A549 (cell line): ENCODE results near the gene APOBEC3A. TPM values are rescaled to one million over a fixed set of nuclear protein-coding genes. Genes with fewer than 3 reads are reported as not detected.

Experiments used
- ATAC-seq, 2 experiments: fragments of 200-7000 bp in 1 of 2; fragments of >200 bp in 1 of 2; cut with Nextera tagmentation in 1 of 2; cut with Tn5 transposase in 1 of 2; 3 replicates each; pipeline versions ENCODE4 v1.8.0 to v1.9.1; 2018 to 2020; ENCODE audit warnings: mild to moderate bottlenecking in 1 of 2, moderate library complexity in 1 of 2
- CTCF ChIA-PET: fragments of 300-600 bp; sonication (Branson Sonifier 250); formaldehyde crosslinking; extraction: SDS; loops from one replicate; lab custom pipeline; 2021; ENCODE audit warnings: antibody characterized with exemption, inconsistent platforms; lab: Yijun Ruan, JAX
- POLR2A ChIA-PET: fragments of 350-600 bp; formaldehyde crosslinking; extraction: SDS; loops from one replicate; lab custom pipeline; 2021; ENCODE audit warnings: antibody characterized with exemption, inconsistent platforms; lab: Yijun Ruan, JAX
- DNase-seq, 2 experiments: peaks; one replicate each; pipeline versions ENCODE4 v3.0.0 to v3.0.0-alpha.2; 2011 to 2016; ENCODE audit warnings: low read depth in 1 of 2, low spot score in 1 of 2
- FAIRE-seq: peaks from 2 replicates; lab custom pipeline; 2011; peaks lifted over from hg19 to GRCh38; lab: Jason Lieb, UNC
- H3K27ac ChIP-seq, 2 experiments: fragments of >200 bp; sonication (Bioruptor Twin); formaldehyde crosslinking; 3 replicates each; pipeline ENCODE4 v1.5.1; 2016 to 2017
- H3K4me1 ChIP-seq: fragments of >200 bp; sonication (Bioruptor Twin); formaldehyde crosslinking; 3 replicates; pipeline ENCODE4 v1.6.1; 2016
- H3K4me2 ChIP-seq: fragments of >200 bp; sonication (Bioruptor Twin); formaldehyde crosslinking; 3 replicates; pipeline ENCODE4 v1.6.1; 2016
- H3K4me3 ChIP-seq: fragments of >200 bp; sonication (Bioruptor Twin); formaldehyde crosslinking; 3 replicates; pipeline ENCODE4 v1.5.1; 2016
- H3K9me3 ChIP-seq: fragments of >200 bp; sonication (Bioruptor Twin); formaldehyde crosslinking; 3 replicates; pipeline ENCODE4 v1.6.1; 2016
- ATOH8 ChIP-seq: fragments of 250-450 bp; sonication (Bioruptor Pico); IDR thresholded peaks from 2 replicates; pipeline ENCODE4 v1.5.0; 2020; ENCODE audit warnings: low read depth, mild to moderate bottlenecking, moderate library complexity
- BCL3 ChIP-seq: fragments of >200 bp; sonication (Bioruptor Twin); formaldehyde crosslinking; IDR thresholded peaks from 3 replicates; pipeline ENCODE4 v1.6.1; 2016
- BHLHE40 ChIP-seq: IDR thresholded peaks from 2 replicates; pipeline ENCODE4 v1.6.1; 2012; ENCODE audit warnings: low read depth, low read length, inconsistent platforms
- CBX2 ChIP-seq: fragments of 200-600 bp; sonication (generic); IDR thresholded peaks from 2 replicates; pipeline ENCODE4 v1.6.1; 2016; ENCODE audit warnings: low read depth, mild to moderate bottlenecking, borderline replicate concordance
- CBX8 ChIP-seq: fragments of 200-600 bp; sonication (generic); IDR thresholded peaks from 2 replicates; pipeline ENCODE4 v1.6.1; 2016
- CEBPB ChIP-seq, 2 experiments: fragments of >200 bp in 1 of 2; sonication (Bioruptor Twin) in 1 of 2; formaldehyde crosslinking in 1 of 2; IDR thresholded peaks; 2 replicates each; pipeline ENCODE4 v1.6.1; 2012 to 2016
- EHMT2 ChIP-seq: fragments of 200-600 bp; sonication (generic); IDR thresholded peaks from 2 replicates; pipeline ENCODE4 v1.6.1; 2016; ENCODE audit warnings: antibody characterized with exemption, low read depth, mild to moderate bottlenecking, moderate library complexity
- ELK1 ChIP-seq: fragments of 150-350 bp; IDR thresholded peaks from 2 replicates; pipeline ENCODE4 v1.6.1; 2014; ENCODE audit warnings: low read depth, mild to moderate bottlenecking, low read length
- EP300 ChIP-seq, 2 experiments: fragments of >200 bp; sonication (Bioruptor Twin); formaldehyde crosslinking; IDR thresholded peaks; 2 replicates in 1 of 2; 3 replicates in 1 of 2; pipeline ENCODE4 v1.6.1; 2016 to 2017
- FOXS1 ChIP-seq: fragments of 250-450 bp; sonication (Bioruptor Pico); IDR thresholded peaks from 2 replicates; pipeline ENCODE4 v1.5.0; 2020; ENCODE audit warnings: mild to moderate bottlenecking, moderate library complexity
- GATA3 ChIP-seq: IDR thresholded peaks from 2 replicates; pipeline ENCODE4 v1.6.1; 2012; ENCODE audit warnings: borderline replicate concordance
- HDAC2 ChIP-seq: fragments of 200-600 bp; sonication (generic); IDR thresholded peaks from 2 replicates; pipeline ENCODE4 v1.6.1; 2016
- HOXB5 ChIP-seq: fragments of 250-450 bp; sonication (Bioruptor Pico); IDR thresholded peaks from 2 replicates; pipeline ENCODE4 v1.5.0; 2020; ENCODE audit warnings: mild to moderate bottlenecking, moderate library complexity
- JUN ChIP-seq, 2 experiments: fragments of >200 bp; sonication (Bioruptor Twin); formaldehyde crosslinking; IDR thresholded peaks; 2 replicates in 1 of 2; 3 replicates in 1 of 2; pipeline ENCODE4 v1.6.1; 2016 to 2017
- KDM1A ChIP-seq: fragments of 200-600 bp; sonication (generic); IDR thresholded peaks from 2 replicates; pipeline ENCODE4 v1.6.1; 2016; ENCODE audit warnings: low read depth, mild to moderate bottlenecking
- KDM5A ChIP-seq: fragments of 200-600 bp; sonication (generic); IDR thresholded peaks from 2 replicates; pipeline ENCODE4 v1.6.1; 2016; ENCODE audit warnings: antibody characterized with exemption, mild to moderate bottlenecking
- MAFK ChIP-seq: fragments of 450-650 bp; IDR thresholded peaks from 2 replicates; pipeline ENCODE4 v1.6.1; 2014; ENCODE audit not compliant: partially characterized antibody
- MAX ChIP-seq: IDR thresholded peaks from 2 replicates; pipeline ENCODE4 v1.6.1; 2012
- NFE2L2 ChIP-seq: fragments of 150-350 bp; conservative IDR thresholded peaks from 2 replicates; pipeline ENCODE4 v1.6.1; 2014; ENCODE audit warnings: low read length
- NPAS2 ChIP-seq: fragments of 250-450 bp; sonication (Bioruptor Pico); IDR thresholded peaks from 2 replicates; pipeline ENCODE4 v1.8.0; 2022; ENCODE audit warnings: mild to moderate bottlenecking, moderate library complexity, borderline replicate concordance
- PBX3 ChIP-seq: IDR thresholded peaks from 2 replicates; pipeline ENCODE4 v1.6.1; 2012
- POLR2A ChIP-seq: IDR thresholded peaks from 2 replicates; pipeline ENCODE4 v1.6.1; 2012; ENCODE audit warnings: mild to moderate bottlenecking, low read length
- RAD21 ChIP-seq, 2 experiments: fragments of >200 bp in 1 of 2; sonication (Bioruptor Twin) in 1 of 2; formaldehyde crosslinking in 1 of 2; IDR thresholded peaks in 1 of 2; conservative IDR thresholded peaks in 1 of 2; 2 replicates in 1 of 2; 3 replicates in 1 of 2; pipeline ENCODE4 v1.6.1; 2012 to 2018; ENCODE audit warnings: inconsistent platforms in 1 of 2
- RARB ChIP-seq: fragments of 250-450 bp; sonication (Bioruptor Pico); IDR thresholded peaks from 2 replicates; pipeline ENCODE4 v1.8.0; 2021; ENCODE audit warnings: mild to moderate bottlenecking, moderate library complexity
- RCOR1 ChIP-seq: fragments of 150-350 bp; IDR thresholded peaks from 2 replicates; pipeline ENCODE4 v1.6.1; 2014; ENCODE audit warnings: antibody characterized with exemption, low read length, low read depth
- RNF2 ChIP-seq: fragments of 200-600 bp; sonication (generic); IDR thresholded peaks from 2 replicates; pipeline ENCODE4 v1.6.1; 2016; ENCODE audit warnings: low read depth, mild to moderate bottlenecking, antibody characterized with exemption, moderate library complexity, borderline replicate concordance
- SMC3 ChIP-seq: fragments of >200 bp; sonication (Bioruptor Twin); formaldehyde crosslinking; IDR thresholded peaks from 3 replicates; pipeline ENCODE4 v1.6.1; 2018; ENCODE audit warnings: inconsistent platforms
- TFCP2L1 ChIP-seq: fragments of 250-450 bp; sonication (Bioruptor Pico); IDR thresholded peaks from 2 replicates; pipeline ENCODE4 v1.5.0; 2021; ENCODE audit warnings: mild to moderate bottlenecking
- TP53 ChIP-seq: fragments of 250-450 bp; sonication (Bioruptor Pico); IDR thresholded peaks from 2 replicates; pipeline ENCODE4 v1.5.0; 2021; ENCODE audit warnings: mild to moderate bottlenecking, moderate library complexity
- USF2 ChIP-seq: fragments of 450-650 bp; IDR thresholded peaks from 2 replicates; pipeline ENCODE4 v1.6.1; 2014; ENCODE audit warnings: antibody characterized with exemption
- ZNF302 ChIP-seq: fragments of 250-450 bp; sonication (Bioruptor Pico); IDR thresholded peaks from 2 replicates; pipeline ENCODE4 v1.9.0; 2021; ENCODE audit warnings: inconsistent platforms, mild to moderate bottlenecking, moderate library complexity
- ZSCAN20 ChIP-seq: fragments of 250-450 bp; sonication (Bioruptor Pico); IDR thresholded peaks from 2 replicates; pipeline ENCODE4 v1.8.0; 2022; ENCODE audit warnings: mild to moderate bottlenecking, moderate library complexity
- WGBS: methylation state at CpG from one replicate; pipeline ENCODE4 v1.1.6; 2017; ENCODE audit errors: missing lambda C conversion rate; 5-methylcytosine and 5-hydroxymethylcytosine counted together
- polyA plus RNA-seq, 4 experiments: library from polyadenylated mRNA; depleted of rRNA in 3 of 4; stranded (reverse); fragments of >200 nt; fragmentation: RNase III in 1 of 4; extraction: RNeasy Plus Mini Kit Qiagen cat#74134 plus additional on column Dnase treatment in 1 of 4; gene quantifications; 2 replicates in 3 of 4; 3 replicates in 1 of 4; pipeline ENCODE4 v1.2.3, GENCODE V29; 2011 to 2017

Gene APOBEC3A
- polyA plus RNA-seq, 2 of the 4 experiments (the other 2 are of a cell fraction) = not detected

- H3K4me1 ChIP-seq = peaks cover 23% of the 10 kb centered on the region
- ATAC-seq (peak; percentile 95 to 97), FAIRE-seq (no peak)
- H3K27ac ChIP-seq = peak overlapping the region; percentile 70 to 90
- TF ChIP-seq MAX = no peak
- TF ChIP-seq ZNF302 = no peak
- TF ChIP-seq POLR2A = peak; percentile 27; the same call in 1 of the 2 replicates
- TF ChIP-seq ZSCAN20 (CRISPR knock-in tag) = no peak
- TF ChIP-seq USF2 = peak; percentile 96
- no peak for TF ChIP-seq KDM5A
- TF ChIP-seq, all 56 proteins: peak for 2
- ChIA-PET POLR2A (interaction anchor here (0.5 to 1.6 kb wide), 4 partner anchors 51 to 596 kb away, joined by 3 to 17 read pairs (median 4); partner anchors contain the start of genes ATF4 and CBX6), CTCF (interaction anchor here (0.7 to 5.1 kb wide), 7 partner anchors 10 to 459 kb away, joined by 3 to 75 read pairs (median 4); partner anchors contain the start of gene CBX6)
- DNase-seq = peak; percentile 86 to 93
- Histone ChIP-seq H3K4me2 (peak overlapping the region; percentile 80), H3K4me3 (peak overlapping the region; percentile 35), H3K9me3 (no peaks in the 10 kb centered on the region)
- 15% methylated on average over 10 of the region's 10 CpGs for WGBS
Observed at GRCh38 chr22:38923463-38924346, 33.7 kb upstream of the APOBEC3A start.

GRCh38 chr22:38924347-38924952 lies 33.0 kb upstream of the APOBEC3A start:
- Histone ChIP-seq H3K4me1 (peaks cover 23% of the 10 kb centered on the region), H3K27ac (peak overlapping the region; percentile 70 to 90), H3K9me3 (no peaks in the 10 kb centered on the region), H3K4me3 (peak overlapping the region; percentile 35), H3K4me2 (peak overlapping the region; percentile 80)
- no peak for FAIRE-seq
- ATAC-seq = peak; percentile 52 to 57; a peak in 4 of 6 replicates
- WGBS = 8% methylated on average over 9 of the region's 9 CpGs
- CTCF ChIA-PET = interaction anchor here (0.7 to 5.1 kb wide), 7 partner anchors 8 to 458 kb away, joined by 3 to 75 read pairs (median 3); partner anchors contain the start of gene CBX6
- POLR2A ChIA-PET = interaction anchor here (0.5 to 1.6 kb wide), 4 partner anchors 52 to 596 kb away, joined by 3 to 17 read pairs (median 4); partner anchors contain the start of genes ATF4 and CBX6
- DNase-seq = peak; percentile 26 to 75
- no peak for TF ChIP-seq SMC3
- TF ChIP-seq CEBPB (IDR thresholded peaks at IDR 0.05) = no peak
- TF ChIP-seq NFE2L2 = no peak
- TF ChIP-seq KDM1A = no peak
- TF ChIP-seq GATA3 = peak; percentile 51; the same call in 1 of the 2 replicates
- TF ChIP-seq TFCP2L1 (CRISPR knock-in tag) = no peak
- no peak for TF ChIP-seq NPAS2 (CRISPR knock-in tag)
- TF ChIP-seq EP300 (IDR thresholded peaks at IDR 0.05) = peak in 1 of 2 experiments; percentile 37; a peak in 1 of 5 replicates
- TF ChIP-seq ELK1 = no peak
- TF ChIP-seq TP53 (CRISPR knock-in tag) = no peak
- TF ChIP-seq RARB (CRISPR knock-in tag) = no peak
- TF ChIP-seq BCL3 = no peak
- TF ChIP-seq EHMT2 = no peak
- no peak for TF ChIP-seq RNF2
- no peak for TF ChIP-seq ATOH8 (CRISPR knock-in tag)
- TF ChIP-seq HOXB5 (CRISPR knock-in tag) = no peak
- TF ChIP-seq BHLHE40 = no peak
- TF ChIP-seq FOXS1 (CRISPR knock-in tag) = no peak
- no peak for TF ChIP-seq CBX8
- no peak for TF ChIP-seq MAFK
- no peak for TF ChIP-seq ZNF302
- TF ChIP-seq RCOR1 = no peak
- TF ChIP-seq PBX3 = no peak
- TF ChIP-seq HDAC2 = no peak
- no peak for TF ChIP-seq CBX2
- TF ChIP-seq JUN (IDR thresholded peaks at IDR 0.05) = 0 out of 5 replicates have a peak, but pooled peaks of 1 of the 2 experiments have one; percentile 47
- no peak for TF ChIP-seq RAD21 (conservative IDR thresholded peaks at IDR 0.05 in 1 of 2, IDR thresholded peaks at IDR 0.05 in 1 of 2)
